ENCODE data around the gene CPED1.

- no peak for TF ChIP-seq CTCF (IDR thresholded peaks at IDR 0.05)
- no peak for TF ChIP-seq POLR2A (IDR thresholded peaks at IDR 0.05)
Measured at GRCh38 chr7:121330053-121330833, 341.7 kb downstream of the CPED1 start.

All from body of pancreas (tissue), 4 donors.